SKM-1 treated with dmso at 0.1 percent for 144 hours (cell line): ENCODE results near the gene MYRF.

ENCODE experiments used
- DNase-seq: peaks from one replicate; lab custom pipeline; 2025; ENCODE audit not compliant: unreplicated experiment; lab: John Stamatoyannopoulos, UW

MYRF gene

DNA sequence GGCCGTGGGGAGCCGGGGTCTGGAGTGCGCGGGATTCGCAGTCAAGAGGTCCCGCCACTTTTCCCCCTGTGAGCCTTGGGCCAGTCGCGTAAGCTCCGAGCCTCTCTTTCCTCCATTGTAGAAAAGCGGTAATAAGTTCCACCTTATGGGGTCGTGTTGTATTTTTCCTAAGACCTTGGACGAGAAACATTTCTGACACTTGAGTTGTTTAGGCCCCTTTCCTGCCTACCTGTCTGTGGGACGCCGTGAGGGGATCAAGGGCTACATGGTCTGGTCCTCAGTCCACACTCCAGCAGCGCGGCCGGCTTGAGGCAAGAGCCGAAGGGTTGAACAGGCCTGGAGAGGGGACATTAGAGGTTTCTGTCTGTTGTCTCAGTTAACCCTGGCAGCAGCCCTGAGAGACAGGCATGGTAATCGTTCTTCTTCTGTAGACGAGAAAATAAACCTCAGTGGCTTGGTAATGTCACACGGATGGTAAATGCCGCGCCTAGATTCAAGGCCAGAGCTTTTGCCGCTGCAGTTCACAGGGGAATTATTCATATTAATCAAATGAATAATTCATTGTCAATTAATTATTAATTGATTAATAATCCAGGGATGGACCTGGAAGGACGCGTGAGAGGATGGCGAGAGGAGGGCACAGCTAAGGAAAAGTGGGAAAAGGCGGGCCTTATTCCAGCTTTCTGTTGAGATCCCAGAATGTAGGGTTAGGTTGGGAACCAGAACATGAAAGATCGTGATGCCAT lies 40.8 kb downstream of the MYRF start:
- no peak for DNase-seq

GRCh38 chr11:61793829-61794204 lies 41.4 kb downstream of the MYRF start:
- DNase-seq, result no peak

- DNase-seq, result no peak
These were observed 42.1 kb downstream of the MYRF start for GRCh38 chr11:61794579-61794978.

GRCh38 chr11:61795459-61795858 lies 43.0 kb downstream of the MYRF start:
- no peak for DNase-seq

DNA sequence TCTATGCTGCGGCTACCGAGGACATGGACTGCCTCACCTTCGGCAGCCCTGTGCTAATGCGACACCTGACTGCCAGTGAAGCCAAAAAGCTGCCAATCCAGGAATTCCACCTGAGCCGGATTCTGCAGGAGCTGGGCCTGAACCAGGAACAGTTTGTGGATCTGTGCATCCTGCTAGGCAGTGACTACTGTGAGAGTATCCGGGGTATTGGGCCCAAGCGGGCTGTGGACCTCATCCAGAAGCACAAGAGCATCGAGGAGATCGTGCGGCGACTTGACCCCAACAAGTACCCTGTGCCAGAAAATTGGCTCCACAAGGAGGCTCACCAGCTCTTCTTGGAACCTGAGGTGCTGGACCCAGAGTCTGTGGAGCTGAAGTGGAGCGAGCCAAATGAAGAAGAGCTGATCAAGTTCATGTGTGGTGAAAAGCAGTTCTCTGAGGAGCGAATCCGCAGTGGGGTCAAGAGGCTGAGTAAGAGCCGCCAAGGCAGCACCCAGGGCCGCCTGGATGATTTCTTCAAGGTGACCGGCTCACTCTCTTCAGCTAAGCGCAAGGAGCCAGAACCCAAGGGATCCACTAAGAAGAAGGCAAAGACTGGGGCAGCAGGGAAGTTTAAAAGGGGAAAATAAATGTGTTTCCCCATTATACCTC lies 43.6 kb downstream of the MYRF start:
- no peak for DNase-seq

DNA sequence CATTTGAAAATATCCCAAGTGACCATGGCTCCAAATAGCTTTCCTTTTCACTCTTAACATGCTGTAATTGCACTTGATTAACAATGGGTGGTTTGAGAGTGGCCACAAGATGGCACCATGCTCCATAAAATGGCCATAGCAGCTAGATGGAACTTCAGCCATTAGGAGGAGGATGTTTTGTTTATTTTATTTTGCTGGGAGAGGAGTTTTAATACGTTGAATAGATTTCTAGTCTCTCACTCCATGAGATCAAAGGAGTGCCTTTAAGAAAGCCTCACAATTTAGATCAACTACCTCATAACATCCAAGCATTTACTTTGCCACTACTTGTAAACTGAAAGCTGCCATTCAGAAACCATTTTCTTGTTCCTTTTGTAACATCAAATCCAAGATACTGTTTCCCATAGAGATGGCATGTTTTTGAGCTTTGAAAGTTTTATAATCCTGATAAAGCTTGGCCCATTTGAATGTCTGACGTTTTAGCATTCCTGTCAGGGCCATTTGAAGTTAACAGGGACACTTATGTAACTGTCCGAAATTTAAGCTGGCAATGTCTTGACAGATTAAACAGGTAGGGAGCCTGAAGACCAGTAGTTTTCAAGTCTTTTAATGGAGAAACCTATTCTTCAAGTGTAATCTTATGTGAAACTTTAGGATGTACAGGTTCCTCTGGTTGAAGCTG lies 45.0 kb downstream of the MYRF start:
- peak; percentile 48 for DNase-seq

GRCh38 chr11:61799665-61800284 lies 47.3 kb downstream of the MYRF start:
- DNase-seq, result no peak

DNA sequence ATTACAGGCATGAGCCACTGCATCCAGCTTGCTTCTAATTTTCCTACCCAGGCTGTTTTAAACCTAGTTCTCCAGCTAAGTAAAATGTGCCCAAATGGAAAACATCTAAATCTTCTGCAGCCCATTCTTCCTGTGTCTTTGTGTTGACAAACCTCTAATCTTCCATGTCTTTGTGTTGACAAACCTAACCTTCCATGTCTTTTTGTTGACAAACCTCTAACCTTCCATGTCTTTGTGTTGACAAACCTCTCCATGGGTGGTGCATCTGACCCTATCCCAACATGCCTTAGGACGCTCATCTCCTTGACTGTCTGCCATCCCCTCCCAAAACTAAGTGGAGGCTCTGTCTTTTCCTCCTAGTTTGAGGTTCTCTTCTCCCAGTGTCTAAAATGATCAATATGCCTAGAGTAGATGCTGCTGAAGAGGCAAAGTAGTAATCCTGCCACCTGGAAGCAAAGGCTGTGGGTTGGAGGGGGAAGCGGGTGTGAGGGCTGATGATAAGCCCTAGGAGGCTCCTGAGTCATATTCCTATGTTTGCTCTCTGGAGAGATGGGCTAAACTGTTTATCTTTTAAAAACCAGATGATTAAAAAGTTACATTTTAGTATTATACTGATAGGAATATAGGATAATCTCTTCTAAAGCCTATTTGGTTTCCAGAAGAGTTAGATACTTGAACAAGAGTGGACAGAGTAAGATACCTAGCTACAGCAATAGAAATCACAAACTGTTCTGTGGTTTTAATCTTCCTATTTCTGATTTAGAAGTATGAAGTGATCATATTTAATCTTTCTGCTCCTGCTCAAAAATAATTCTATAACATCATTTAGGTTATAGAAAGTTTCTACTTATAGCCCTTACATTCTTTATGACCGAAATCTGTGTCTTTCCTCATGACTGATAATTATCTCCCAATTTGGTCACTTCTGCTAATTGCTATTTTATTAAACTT lies 48.2 kb downstream of the MYRF start:
- DNase-seq, result no peak

- DNase-seq, result no peak
These were observed 50.2 kb downstream of the MYRF start for GRCh38 chr11:61802605-61803004.

- DNase-seq, result no peak
These were observed 51.6 kb downstream of the MYRF start for GRCh38 chr11:61803889-61804647.

DNA sequence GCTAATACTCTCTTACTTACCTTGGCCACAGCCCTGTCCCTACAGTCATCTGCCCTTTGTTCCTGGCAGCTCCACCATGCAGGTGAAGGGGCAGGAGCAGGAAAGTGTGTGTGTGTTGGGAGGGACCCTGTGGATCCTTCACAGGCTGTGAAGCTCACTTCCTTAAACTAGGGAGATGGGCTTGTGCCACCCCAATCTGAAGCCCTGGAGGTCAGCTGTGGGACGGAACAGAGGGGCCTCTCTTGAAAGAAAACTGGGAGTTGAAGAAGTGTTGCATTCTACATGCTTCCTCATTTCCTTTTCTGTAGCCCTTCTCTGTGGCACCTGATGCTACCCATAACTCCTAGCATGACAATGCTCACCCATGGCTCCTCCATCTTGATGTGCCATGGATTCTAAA lies 52.7 kb downstream of the MYRF start:
- DNase-seq, result no peak

DNA sequence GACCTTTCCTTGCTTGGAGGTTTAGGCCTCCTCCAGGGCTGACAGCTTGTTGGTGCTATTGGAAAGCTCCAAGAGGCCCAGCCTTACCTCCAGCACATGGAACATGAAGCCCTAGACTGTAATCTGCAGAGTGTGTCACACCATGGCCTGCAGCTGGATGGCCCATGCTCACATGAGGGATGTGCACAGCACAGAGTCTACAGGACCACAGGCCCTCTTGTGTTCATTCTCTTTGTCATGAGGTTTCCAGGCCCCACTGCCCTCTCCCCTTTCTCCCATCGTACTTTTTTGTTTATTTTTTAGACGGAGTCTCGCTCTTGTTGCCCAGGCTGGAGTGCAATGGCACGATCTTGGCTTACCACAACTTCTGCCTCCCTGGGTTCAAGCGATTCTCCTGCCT lies 54.3 kb downstream of the MYRF start:
- no peak for DNase-seq

- DNase-seq, result no peak
These were observed 58.3 kb downstream of the MYRF start for GRCh38 chr11:61810671-61811175.

DNA sequence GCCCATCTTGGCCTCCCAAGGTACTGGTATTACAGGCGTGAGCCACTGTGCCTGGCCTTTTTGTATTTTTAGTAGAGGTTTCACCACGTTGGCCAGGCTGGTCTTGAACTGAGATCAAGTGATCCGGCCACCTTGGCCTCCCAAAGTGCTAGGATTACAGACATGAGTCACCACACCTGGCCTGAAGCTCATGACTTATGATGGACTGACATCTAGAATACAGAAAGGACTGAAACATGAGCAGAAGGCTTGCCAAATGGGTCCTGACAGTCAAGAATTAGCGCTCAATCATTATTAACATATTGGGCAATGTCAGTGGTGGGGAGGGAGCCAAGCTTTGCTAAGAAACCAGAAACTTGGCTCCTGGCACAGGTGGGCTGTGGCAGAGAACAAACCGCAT lies 59.4 kb downstream of the MYRF start:
- no peak for DNase-seq

- DNase-seq, result no peak
These were observed 60.4 kb downstream of the MYRF start for GRCh38 chr11:61812736-61813411.

- DNase-seq, result no peak
These were observed 62.0 kb downstream of the MYRF start for GRCh38 chr11:61814247-61814957.

DNA sequence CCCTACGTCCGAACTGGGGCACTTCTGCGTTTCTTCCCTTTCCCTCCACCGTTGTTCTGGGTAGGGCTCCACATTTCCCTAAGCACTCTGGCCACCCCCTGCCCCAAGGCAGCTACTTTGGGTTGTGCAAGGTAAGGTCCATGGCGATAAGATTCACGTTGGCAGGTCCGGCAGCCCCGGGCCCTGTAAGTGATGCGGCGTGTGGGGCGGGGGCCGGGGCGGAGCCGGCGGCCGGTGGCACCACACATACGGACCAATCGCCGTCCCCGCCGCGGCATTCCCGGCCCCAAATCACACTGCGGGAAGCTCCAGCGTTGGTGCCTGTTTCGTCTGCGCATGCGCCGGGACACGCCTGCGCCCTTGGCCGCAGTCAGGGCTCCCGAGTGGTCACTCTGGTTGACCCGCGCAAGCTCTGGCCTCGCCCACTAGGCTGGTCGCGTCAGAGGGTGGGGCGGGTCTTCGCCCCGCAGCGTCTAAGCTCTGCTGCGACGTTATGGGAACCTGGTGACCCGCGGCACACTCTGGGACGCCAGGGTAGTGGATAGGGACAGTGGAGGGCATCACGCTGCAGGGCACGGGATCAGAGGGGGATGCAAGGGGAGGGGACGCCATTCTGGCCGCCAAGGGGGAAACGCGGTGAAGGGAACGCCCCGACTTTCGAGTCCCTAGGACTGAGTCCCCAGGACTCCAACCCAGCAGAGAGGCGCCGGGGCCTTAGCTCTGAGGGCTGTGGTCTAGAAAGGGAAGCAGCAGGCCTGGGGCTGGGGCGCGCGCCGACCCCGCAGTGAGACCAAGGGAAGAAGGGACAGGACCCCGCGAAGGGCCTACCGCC lies 62.7 kb downstream of the MYRF start:
- DNase-seq, result peak; percentile 63
